ENCODE data around the gene UCK2. TPM values are rescaled to one million over a fixed set of nuclear protein-coding genes. Genes with fewer than 3 reads are reported as not detected.

UCK2 gene
- total and polyA plus RNA-seq, 10 of the 15 experiments (the other 5 are each of a cell fraction or from before 2014, with no cell fraction given): 55.3 to 106 (median 84.9) TPM

- TF ChIP-seq, protein P1, sequence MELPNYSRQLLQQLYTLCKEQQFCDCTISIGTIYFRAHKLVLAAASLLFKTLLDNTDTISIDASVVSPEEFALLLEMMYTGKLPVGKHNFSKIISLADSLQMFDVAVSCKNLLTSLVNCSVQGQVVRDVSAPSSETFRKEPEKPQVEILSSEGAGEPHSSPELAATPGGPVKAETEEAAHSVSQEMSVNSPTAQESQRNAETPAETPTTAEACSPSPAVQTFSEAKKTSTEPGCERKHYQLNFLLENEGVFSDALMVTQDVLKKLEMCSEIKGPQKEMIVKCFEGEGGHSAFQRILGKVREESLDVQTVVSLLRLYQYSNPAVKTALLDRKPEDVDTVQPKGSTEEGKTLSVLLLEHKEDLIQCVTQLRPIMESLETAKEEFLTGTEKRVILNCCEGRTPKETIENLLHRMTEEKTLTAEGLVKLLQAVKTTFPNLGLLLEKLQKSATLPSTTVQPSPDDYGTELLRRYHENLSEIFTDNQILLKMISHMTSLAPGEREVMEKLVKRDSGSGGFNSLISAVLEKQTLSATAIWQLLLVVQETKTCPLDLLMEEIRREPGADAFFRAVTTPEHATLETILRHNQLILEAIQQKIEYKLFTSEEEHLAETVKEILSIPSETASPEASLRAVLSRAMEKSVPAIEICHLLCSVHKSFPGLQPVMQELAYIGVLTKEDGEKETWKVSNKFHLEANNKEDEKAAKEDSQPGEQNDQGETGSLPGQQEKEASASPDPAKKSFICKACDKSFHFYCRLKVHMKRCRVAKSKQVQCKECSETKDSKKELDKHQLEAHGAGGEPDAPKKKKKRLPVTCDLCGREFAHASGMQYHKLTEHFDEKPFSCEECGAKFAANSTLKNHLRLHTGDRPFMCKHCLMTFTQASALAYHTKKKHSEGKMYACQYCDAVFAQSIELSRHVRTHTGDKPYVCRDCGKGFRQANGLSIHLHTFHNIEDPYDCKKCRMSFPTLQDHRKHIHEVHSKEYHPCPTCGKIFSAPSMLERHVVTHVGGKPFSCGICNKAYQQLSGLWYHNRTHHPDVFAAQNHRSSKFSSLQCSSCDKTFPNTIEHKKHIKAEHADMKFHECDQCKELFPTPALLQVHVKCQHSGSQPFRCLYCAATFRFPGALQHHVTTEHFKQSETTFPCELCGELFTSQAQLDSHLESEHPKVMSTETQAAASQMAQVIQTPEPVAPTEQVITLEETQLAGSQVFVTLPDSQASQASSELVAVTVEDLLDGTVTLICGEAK (IDR thresholded peaks at IDR 0.05; ENCODE audit: borderline replicate concordance): no peak
- TF ChIP-seq, protein P2, sequence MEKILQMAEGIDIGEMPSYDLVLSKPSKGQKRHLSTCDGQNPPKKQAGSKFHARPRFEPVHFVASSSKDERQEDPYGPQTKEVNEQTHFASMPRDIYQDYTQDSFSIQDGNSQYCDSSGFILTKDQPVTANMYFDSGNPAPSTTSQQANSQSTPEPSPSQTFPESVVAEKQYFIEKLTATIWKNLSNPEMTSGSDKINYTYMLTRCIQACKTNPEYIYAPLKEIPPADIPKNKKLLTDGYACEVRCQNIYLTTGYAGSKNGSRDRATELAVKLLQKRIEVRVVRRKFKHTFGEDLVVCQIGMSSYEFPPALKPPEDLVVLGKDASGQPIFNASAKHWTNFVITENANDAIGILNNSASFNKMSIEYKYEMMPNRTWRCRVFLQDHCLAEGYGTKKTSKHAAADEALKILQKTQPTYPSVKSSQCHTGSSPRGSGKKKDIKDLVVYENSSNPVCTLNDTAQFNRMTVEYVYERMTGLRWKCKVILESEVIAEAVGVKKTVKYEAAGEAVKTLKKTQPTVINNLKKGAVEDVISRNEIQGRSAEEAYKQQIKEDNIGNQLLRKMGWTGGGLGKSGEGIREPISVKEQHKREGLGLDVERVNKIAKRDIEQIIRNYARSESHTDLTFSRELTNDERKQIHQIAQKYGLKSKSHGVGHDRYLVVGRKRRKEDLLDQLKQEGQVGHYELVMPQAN (conservative IDR thresholded peaks at IDR 0.05): no peak
Measured at GRCh38 chr1:165854101-165854845, 26.9 kb downstream of the UCK2 start (continued).
